UCSD-AML1 (cell line): Measurements from ENCODE around the gene MCRS1.

ENCODE experiments used
- DNase-seq: peaks from one replicate; lab custom pipeline; 2025; ENCODE audit not compliant: unreplicated experiment; lab: John Stamatoyannopoulos, UW

The MCRS1 gene

DNA sequence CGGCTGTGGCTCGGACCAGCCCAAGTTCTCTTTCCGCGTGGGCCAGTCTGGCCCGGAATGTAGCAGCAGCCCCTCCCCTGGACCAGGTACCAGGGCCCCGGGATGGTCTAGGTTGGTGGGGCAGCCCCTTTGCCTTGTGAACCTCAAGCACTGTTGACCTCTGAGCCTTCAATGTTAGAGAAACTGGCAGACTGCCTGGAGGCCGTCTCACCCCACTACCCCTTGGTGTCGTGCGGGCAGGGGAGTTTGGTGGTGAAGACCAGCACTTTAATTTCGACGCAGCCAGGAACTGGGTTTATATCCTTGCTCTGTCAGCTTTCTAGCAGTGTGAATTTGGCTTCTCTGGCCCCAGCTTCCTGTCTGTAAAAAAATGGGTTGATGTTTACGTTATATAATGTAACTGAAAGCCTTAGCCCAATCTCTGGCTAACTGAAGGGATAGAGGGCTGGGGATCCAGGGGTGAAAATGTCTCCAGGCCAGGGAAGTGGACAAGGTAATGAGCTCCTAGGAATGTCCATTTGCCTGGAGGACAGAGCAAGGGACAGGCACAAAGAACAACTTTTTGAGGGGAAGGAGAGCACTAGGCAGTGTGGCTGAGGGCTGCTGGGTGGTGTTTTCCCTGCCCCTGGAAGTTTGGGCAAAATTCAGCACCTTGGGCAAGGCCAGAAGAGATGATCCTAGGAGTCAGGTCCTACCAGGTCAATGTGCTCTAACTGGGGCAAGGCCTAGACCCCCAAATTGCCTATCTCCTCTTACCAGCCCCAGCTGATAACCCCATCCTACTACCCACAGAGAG is 11.4 kb downstream of the MCRS1 start:
- no peak for DNase-seq

DNA sequence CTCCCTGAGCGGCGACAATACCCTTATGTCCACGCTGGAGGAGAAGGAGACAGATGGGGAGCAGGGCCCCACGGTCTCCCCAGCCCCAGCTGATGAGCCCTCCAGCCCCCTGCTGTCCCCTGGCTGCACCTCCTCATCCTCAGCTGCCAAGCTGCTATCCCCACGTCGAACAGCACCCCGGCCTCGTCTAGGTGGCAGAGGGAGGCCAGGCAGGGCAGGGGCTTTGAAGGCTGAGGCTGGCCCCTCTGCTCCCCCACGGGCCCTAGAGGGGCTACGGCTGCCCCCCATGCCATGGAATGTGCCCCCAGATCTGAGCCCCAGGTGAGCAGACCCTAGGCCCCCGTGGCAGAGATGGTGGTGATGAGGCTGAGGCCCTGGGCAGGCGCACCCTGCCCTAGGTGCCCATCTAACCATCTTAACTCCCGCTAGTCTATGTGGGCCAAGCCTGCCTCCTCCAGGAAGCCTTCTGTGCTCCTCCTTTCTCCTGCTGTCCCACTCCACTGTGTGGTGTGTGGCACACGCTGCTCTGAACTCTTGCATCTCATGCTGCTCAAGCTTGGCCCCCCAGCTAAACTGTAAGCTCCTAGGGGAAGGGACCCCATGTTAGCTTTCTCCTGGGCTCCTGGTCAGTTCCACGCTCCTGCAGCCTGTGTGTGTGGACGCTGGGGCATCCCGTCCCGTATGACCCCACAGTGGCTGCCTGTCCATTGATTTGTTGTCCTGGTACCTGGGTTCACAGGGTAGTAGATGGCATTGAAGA is 12.1 kb downstream of the MCRS1 start:
- DNase-seq: no peak

DNA sequence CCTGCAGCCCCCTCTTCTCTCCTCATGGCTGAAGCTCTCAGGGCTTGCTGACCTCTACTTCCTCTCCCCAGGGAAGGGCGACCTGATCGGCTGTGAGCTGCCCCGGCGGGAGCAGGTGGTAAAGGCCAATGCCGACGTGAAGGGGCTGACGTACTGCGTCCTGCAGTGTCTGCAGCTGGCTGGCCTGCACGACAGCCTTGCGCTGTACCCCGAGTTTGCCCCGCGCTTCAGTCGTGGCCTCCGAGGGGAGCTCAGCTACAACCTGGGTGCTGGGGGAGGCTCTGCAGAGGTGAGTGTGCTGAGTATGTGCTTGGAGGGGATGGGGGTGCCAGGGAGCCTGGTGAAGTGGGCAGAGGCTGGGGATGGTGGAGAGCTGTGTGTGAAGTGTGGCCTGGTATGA is 13.7 kb downstream of the MCRS1 start:
- no peak for DNase-seq

DNA sequence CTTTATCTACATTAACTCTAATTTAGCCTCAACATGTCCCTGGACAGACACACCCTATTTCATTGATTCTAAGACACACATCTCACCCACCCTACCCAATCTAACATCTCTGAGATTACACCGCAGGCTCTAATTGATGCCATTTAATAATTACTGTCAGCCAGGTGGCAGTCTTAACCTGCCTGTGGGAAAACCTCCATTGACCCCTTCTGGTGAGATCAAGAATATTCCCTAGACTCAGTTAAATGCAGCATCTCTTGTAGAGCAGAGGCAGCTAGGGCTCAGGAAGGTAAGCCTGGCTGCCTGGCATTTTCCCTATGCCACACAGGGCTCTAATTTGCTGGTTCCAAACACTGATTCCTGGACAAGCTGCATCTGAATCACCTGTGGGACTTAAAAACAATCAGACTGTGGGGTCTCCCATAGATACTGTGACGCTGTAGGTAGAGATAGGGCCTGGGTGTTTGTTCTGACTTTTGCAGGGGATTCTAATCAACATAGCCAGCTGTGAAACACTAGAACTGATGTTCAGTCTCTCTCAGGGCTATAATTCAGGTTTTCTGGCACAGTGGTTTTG is 14.3 kb downstream of the MCRS1 start:
- DNase-seq: no peak

DNA sequence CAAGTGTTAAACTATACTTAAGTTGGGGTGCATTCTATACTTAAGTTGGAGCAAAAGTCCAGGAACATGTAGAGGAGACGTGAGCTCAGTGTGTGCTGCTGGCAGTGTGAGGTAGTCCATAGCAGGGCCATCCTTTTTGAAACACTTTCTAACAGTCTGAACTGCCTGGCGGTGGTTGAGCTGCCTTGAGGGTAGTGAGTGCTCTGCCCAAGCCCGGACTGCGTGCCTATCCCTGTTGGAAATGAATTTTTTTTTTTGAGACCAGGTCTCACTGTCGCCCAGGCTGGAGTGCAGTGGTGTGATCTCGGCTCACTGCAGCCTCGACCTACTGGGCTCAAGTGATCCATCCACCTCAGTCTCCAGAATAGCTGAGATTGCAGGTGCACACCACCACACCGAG is 15.0 kb downstream of the MCRS1 start:
- DNase-seq: no peak

DNA sequence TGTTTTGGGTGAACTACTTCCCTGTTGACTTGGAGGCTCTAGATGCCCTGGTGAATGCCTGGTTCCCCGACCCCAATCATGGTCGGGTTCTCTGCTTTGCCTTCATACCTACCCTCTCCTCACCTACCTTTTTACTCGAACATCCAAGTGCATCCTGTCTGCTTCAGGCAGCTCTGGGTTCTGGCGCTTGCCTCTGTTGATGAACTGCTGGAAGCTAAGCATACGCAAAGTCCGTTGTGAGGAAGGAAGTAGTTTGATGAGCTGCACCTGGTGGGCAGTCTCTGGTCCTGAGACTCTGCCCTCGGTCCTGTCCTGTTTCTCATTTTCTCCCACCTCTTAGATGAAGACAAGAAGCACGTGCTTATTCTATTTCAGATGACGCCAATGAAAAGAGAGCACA is 15.5 kb downstream of the MCRS1 start:
- no peak for DNase-seq

DNA sequence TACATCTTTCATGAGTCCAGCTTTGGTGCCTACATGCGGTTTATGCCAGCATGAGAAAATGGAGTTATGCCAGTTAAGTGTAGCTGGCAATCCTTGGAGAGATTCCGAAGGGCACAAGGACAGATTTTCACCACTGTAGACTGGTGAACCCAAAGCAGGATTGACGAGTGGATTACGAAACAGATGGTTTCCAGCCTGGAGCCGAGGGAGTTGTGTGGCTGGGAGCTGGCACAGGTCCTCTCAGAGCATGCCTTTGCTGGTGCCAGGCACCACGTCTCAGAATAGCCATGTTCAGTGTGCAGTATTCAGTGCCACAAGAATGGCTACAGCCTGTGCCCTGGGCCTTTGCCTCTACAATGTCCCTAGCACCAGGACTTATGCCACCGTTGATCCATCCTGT is 15.9 kb downstream of the MCRS1 start:
- no peak for DNase-seq

DNA sequence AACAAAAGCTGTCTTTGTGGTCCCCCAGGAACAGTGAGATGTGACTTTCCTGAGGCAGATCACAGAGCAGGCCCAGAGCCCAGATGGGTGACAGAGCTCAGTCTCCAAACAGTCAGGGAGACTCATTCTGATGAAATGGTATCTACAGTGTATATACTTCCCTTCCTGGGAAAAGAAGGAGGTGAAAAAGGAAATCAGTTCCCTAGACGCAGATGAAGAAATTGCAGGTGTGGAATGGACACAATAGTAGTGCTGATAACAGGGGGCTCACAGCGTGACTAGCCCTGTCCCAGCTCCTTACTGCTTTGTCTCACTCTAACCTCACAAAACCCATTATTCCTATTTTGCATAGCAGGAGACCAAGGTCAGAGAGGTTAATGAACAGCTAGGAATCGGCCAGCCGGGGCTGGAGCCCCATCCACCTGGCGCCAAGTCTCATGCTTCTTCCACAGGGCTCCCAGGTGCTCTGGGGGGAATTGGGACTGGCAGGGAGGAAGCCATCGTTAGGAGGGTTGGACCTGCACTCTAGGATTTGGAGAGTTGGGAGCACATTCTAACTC is 17.2 kb downstream of the MCRS1 start:
- DNase-seq: no peak

DNA sequence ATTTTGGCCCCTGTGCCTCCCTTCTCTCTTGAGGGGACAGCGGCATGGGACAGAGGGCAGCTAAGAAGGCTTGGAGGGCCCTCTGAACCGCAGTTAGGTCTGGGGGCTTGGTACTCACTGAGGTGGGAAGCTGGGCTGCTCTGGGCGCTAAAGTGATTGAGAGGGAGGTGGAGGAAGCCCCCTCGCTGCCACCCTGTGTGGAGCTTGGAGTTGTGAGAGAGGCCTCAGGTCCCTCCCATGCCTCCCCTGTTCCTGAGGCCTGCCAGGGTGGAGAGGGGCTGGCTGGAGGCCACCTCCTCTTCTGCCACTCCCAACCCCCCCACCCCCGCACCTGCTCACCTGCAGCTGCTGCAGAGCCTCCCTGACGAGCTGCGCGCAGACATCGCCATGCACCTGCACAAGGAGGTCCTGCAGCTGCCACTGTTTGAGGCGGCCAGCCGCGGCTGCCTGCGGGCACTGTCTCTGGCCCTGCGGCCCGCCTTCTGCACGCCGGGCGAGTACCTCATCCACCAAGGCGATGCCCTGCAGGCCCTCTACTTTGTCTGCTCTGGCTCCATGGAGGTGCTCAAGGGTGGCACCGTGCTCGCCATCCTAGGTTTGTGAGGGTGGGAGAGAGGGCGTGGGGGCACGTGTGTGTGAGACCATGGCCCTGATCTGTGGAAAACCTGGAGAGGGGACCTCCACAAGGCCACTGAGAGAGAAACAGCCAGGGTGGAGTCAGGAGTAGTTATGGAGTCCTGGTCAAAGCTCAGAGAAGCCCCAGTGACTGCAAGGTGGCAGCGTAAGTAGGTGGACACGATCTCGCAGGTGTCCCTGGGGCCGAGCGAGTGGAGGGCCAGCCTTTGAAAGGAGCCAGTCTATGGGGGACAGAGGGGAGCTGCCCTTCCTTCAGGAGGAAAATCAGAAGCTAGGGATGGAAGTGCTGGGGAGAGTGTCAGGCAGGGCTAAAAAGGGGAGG is 17.9 kb downstream of the MCRS1 start:
- DNase-seq: no peak

DNA sequence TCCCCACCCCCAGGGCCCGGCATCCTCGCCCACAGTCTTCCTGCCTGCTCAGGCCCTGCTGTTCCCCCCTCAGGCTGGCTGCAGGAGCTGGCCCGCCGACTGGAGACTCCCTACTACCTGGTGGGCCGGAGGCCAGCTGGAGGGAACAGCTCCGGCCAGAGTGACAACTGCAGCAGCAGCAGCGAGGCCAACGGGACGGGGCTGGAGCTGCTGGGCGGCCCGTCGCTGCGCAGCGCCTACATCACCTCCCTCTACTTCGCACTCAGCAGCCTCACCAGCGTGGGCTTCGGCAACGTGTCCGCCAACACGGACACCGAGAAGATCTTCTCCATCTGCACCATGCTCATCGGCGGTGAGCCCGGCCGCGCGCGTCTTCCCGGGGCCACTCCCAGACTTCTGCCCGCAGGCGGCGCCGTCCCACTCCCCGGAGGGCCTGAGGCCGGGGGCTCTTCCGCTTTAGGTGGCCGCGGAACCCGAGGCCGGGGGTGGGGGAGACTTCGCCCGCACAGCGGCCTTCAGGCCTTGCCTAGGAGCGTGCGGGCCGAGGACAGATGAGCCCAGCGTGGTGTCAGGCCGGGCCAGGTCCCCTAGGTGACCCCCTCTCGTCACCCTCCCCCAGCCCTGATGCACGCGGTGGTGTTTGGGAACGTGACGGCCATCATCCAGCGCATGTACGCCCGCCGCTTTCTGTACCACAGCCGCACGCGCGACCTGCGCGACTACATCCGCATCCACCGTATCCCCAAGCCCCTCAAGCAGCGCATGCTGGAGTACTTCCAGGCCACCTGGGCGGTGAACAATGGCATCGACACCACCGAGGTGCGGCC is 18.9 kb downstream of the MCRS1 start:
- no peak for DNase-seq

DNA sequence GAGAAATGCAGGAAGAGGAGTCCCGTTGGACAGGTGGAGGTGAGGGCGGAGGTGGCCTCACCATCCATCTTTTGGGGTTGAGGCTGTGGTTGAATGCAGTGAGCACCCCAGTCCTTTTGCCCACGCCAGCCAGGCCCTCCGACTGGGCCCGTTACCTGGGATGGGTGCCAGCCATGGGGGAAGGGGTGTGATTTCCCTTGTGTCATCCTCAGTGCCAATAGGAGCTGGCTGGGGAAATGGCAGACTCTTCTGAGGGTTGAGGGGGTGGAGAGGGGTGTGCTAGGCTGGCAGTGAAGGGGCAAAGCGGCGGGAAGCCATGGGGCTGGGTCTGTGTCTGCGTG is 19.5 kb downstream of the MCRS1 start:
- no peak for DNase-seq

DNA sequence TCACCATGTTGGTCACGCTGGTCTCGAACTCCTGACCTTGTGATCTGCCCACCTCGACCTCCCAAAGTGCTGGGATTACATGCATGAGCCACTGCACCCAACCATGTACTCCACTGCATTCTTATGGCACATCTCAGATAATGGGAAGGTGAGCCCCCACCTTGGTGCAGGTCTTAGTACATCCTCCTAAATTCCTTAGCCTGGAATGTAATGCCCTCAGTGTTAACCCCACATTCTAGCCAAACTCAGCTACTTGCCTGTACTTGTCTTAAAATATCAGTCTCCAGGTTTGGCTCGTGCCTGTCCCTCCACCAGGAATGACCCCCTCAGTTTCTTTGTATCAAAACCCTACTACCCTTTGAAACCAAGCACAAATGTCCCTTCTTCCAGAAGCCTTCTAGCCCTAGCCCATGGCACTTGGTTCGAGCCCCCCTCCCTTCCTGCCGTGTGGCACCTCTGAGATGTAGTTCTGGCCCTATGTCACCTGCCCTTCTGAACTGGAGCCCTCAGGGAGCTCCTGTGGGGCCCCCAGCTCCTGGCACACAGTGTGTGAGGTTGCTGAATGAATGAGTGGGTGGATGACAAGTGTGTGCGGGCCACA is 20.8 kb downstream of the MCRS1 start:
- no peak for DNase-seq

DNA sequence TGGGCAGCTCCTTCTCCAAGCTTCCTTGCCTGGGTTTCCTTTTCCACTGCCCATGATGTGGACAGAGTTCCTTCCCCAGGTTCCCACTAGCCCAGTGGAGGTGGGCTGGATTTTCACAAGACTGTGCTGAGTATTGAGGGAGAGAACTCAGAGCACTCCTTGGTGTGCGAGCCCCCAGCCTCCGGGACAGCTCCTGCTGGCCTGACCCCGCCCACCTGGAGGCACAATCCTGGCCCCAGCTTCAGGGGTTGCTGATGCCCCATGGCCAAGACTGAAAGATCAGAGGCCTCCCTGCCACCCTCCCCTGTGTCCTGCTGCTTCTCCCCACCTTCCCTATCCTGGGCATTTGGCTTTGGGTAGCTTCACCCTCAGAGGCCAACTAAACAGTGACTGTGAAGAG is 21.5 kb downstream of the MCRS1 start:
- no peak for DNase-seq

DNA sequence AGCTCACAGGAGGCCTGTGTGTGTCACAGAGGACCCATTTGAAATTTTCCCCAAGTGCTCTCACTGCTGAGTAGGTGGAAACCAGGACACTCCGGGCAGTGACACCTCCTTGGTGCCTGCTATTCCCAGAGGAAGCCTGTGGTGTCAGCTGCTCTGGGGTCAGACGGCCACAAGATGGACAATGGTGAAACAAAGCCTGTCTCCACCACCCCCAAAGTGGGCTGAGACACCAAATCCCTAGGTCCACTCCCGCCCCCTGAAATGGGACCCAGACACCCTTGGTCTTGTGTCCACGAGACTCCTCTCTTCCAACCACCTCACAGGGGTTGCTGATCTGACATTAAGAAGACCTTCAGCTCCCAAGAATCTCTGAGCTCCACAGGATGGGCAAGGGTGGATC is 22.1 kb downstream of the MCRS1 start:
- no peak for DNase-seq

DNA sequence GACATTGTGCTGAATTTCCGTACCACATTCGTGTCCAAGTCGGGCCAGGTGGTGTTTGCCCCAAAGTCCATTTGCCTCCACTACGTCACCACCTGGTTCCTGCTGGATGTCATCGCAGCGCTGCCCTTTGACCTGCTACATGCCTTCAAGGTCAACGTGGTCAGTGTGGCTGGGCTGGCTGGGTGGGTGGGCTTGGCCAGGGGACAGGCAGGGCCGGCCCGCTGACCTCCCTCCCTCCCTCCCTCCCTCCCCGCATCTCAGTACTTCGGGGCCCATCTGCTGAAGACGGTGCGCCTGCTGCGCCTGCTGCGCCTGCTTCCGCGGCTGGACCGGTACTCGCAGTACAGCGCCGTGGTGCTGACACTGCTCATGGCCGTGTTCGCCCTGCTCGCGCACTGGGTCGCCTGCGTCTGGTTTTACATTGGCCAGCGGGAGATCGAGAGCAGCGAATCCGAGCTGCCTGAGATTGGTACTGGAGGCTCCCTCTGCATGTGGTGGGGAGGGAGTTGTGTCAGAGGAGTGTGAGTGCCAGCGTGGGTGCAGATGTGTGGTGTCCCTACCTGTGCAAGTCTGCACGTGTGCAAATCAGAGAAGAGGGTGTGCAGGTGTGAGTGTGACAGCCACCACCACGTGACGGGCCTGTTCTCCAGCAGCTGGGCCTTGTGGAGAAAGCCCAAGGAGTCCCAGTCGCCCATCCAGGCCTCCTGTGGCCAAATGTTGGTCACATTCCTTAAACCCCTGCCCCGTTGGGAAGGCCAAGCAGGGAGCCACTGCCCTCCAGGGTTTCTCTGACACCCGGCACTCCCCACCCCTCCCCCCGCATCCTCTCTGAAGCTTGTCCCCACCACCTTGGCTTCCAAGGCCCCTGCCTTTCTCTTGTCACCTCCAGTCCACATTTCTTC is 23.8 kb downstream of the MCRS1 start:
- DNase-seq: no peak

DNA sequence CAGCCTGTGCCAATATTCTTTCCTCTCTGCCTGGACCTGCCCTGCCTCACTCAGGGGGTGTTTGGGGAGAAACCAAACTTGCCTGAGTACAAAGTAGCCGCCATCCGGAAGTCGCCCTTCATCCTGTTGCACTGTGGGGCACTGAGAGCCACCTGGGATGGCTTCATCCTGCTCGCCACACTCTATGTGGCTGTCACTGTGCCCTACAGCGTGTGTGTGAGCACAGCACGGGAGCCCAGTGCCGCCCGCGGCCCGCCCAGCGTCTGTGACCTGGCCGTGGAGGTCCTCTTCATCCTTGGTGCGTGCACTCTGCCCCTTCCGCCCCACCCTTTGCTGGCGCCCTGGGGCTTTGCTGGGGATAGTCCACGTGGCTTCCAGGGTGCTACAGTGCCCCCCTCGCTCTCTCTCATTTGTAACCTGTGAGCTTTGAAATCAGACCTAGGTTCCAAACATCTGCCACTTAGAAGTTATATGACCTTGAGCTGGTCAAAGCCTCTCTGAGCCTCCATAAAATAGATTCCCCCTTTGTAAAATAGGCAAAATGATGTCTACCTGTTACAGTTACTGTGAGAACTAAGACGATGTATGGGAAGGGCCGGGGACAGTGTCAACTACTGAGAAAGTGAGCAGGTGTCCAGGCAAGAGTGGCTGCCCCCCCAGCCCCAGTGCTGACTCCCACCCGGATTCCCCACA is 24.6 kb downstream of the MCRS1 start:
- no peak for DNase-seq

DNA sequence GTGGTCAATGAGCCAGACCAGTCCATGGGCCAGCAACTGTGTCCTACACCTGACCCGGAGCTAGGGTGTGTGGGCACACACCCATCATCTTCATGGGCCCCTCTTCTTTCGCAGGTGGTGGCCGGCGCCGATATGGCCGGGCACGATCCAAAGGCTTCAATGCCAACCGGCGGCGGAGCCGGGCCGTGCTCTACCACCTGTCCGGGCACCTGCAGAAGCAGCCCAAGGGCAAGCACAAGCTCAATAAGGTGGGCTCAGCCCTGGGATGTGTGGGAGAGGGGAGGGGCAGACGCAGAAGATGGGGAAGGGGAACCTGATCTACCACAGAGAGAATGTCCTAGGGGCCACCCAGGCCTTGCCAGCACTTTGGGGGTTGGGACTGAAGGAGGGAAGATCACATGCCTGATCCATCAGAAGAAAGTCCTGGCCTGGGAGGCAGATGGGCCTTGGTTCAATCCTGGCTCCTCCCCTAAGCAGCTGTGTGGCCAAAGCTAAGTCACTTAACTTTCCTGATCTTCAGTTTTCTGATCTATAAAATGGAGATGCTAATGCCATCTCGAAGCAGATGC is 25.3 kb downstream of the MCRS1 start:
- DNase-seq: no peak
